Ascending aorta (tissue), 2 donors: Measurements from ENCODE around the gene RAD21L1. TPM values are rescaled to one million over a fixed set of nuclear protein-coding genes. Genes with fewer than 3 reads are reported as not detected.

Source experiments
- DNase-seq, 2 donors: peaks; one replicate each; pipeline ENCODE4 v3.0.0-alpha.2; 2019; ENCODE audit warnings: low spot score in 2 of 2
- H3K27ac ChIP-seq, 2 donors: fragments of 200-600 bp; sonication (generic); one replicate each; pipeline ENCODE4 v1.5.1; 2016 to 2017; ENCODE audit warnings: mild to moderate bottlenecking in 1 of 2
- H3K27me3 ChIP-seq: fragments of 200-600 bp; sonication (generic); one replicate; pipeline ENCODE4 v1.5.1; 2017
- H3K36me3 ChIP-seq, 2 donors: fragments of 200-600 bp; sonication (generic); one replicate each; pipeline ENCODE4 v1.5.1; 2016
- H3K4me1 ChIP-seq, 2 donors: fragments of 200-600 bp; sonication (generic); one replicate each; pipeline ENCODE4 v1.5.1; 2016 to 2017; ENCODE audit warnings: mild to moderate bottlenecking in 1 of 2
- H3K4me3 ChIP-seq, 2 donors: fragments of 200-600 bp; sonication (generic); one replicate each; pipeline ENCODE4 v1.5.1; 2016 to 2017; ENCODE audit warnings: mild to moderate bottlenecking in 1 of 2
- H3K9me3 ChIP-seq, 2 donors: fragments of 200-600 bp; sonication (generic); one replicate each; pipeline ENCODE4 v1.5.1; 2016
- CTCF ChIP-seq, 3 experiments: fragments of 200-600 bp in 2 of 3; fragments of 450-650 bp in 1 of 3; sonication (generic) in 2 of 3; IDR thresholded peaks; one replicate each; pipeline ENCODE4 v1.5.1; 2016 to 2019; ENCODE audit warnings: antibody characterized with exemption in 3 of 3, mild to moderate bottlenecking in 1 of 3, moderate library complexity in 1 of 3
- intact Hi-C: fragments of 100-400 bp; cut with DNase I; formaldehyde crosslinking; loops from one replicate; pipeline ENCODE4 v1.15.1; 2023
- total RNA-seq: library from RNA; depleted of rRNA; stranded (reverse); fragments of >200 nt; gene quantifications from one replicate; pipeline ENCODE4 v1.1.0, GENCODE V29; 2016

The RAD21L1 gene
- total RNA-seq, 1 donor from 2014 or later, result not detected

GRCh38 chr20:1291191-1291741 is 65.4 kb downstream of the RAD21L1 start:
- intact Hi-C loops, result no loop called here
- H3K4me1 ChIP-seq, result no peaks in the 10 kb centered on the region
- no peak overlapping the region for H3K4me3 ChIP-seq
- H3K36me3 ChIP-seq, result peaks cover 0 to 4% of the 10 kb centered on the region in 2 donors
- no peak overlapping the region for H3K27ac ChIP-seq
- no peaks in the 10 kb centered on the region for H3K27me3 ChIP-seq
- no peak for TF ChIP-seq CTCF (IDR thresholded peaks at IDR 0.05)
- DNase-seq, result no peak
- H3K9me3 ChIP-seq, result no peaks in the 10 kb centered on the region

- H3K4me1 ChIP-seq, result no peaks in the 10 kb centered on the region
- H3K27me3 ChIP-seq, result no peaks in the 10 kb centered on the region
- intact Hi-C loops, result no loop called here
- H3K9me3 ChIP-seq, result no peaks in the 10 kb centered on the region
- H3K27ac ChIP-seq, result no peak overlapping the region
- peaks cover 0 to 11% of the 10 kb centered on the region in 2 donors for H3K36me3 ChIP-seq
- TF ChIP-seq CTCF (IDR thresholded peaks at IDR 0.05), result no peak
- DNase-seq, result no peak
- H3K4me3 ChIP-seq, result no peak overlapping the region
These were observed 66.8 kb downstream of the RAD21L1 start for GRCh38 chr20:1292620-1293019.

GRCh38 chr20:1293641-1294379 is 68.0 kb downstream of the RAD21L1 start:
- Histone ChIP-seq H3K4me1 (no peaks in the 10 kb centered on the region), H3K27ac (no peak overlapping the region), H3K4me3 (no peak overlapping the region), H3K27me3 (no peaks in the 10 kb centered on the region), H3K9me3 (no peaks in the 10 kb centered on the region), H3K36me3 (peaks cover 0 to 11% of the 10 kb centered on the region in 2 donors)
- TF ChIP-seq CTCF (IDR thresholded peaks at IDR 0.05), result no peak
- no peak for DNase-seq
- intact Hi-C loops, result no loop called here

GRCh38 chr20:1294497-1294896 is 68.7 kb downstream of the RAD21L1 start:
- Histone ChIP-seq H3K36me3 (peaks cover 2 to 14% of the 10 kb centered on the region in 2 donors), H3K4me3 (no peak overlapping the region), H3K9me3 (no peaks in the 10 kb centered on the region), H3K27ac (no peak overlapping the region), H3K27me3 (no peaks in the 10 kb centered on the region), H3K4me1 (no peaks in the 10 kb centered on the region)
- no peak for DNase-seq
- intact Hi-C loops, result no loop called here
- TF ChIP-seq CTCF (IDR thresholded peaks at IDR 0.05), result no peak

GRCh38 chr20:1295276-1295930 is 69.6 kb downstream of the RAD21L1 start:
- no peaks in the 10 kb centered on the region for H3K4me1 ChIP-seq
- intact Hi-C loops, result no loop called here
- no peak for TF ChIP-seq CTCF (IDR thresholded peaks at IDR 0.05)
- no peak overlapping the region for H3K4me3 ChIP-seq
- H3K36me3 ChIP-seq, result peaks cover 7 to 14% of the 10 kb centered on the region in 2 donors
- H3K27me3 ChIP-seq, result no peaks in the 10 kb centered on the region
- no peak for DNase-seq
- no peak overlapping the region for H3K27ac ChIP-seq
- H3K9me3 ChIP-seq, result no peaks in the 10 kb centered on the region
